Stomach (tissue), 9 donors: Measurements from ENCODE around the gene CD300A. TPM values are rescaled to one million over a fixed set of nuclear protein-coding genes. Genes with fewer than 3 reads are reported as not detected.

ENCODE experiments used
- DNase-seq, 2 donors: peaks; one replicate each; pipeline versions ENCODE4 v3.0.0 to v3.0.0-alpha.2; 2013 to 2019
- H3K27ac ChIP-seq, 5 donors: fragments of 200-600 bp in 4 of 5; sonication (generic) in 4 of 5; one replicate each; pipeline ENCODE4 v1.5.1; 2013 to 2019; ENCODE audit warnings: mild to moderate bottlenecking in 1 of 5, moderate library complexity in 1 of 5
- H3K27me3 ChIP-seq, 3 donors: fragments of 200-600 bp; sonication (generic); one replicate each; pipeline ENCODE4 v1.5.1; 2017 to 2019; ENCODE audit warnings: mixed run types in 1 of 3
- H3K36me3 ChIP-seq, 4 donors: fragments of 200-600 bp; sonication (generic); 1 replicate in 3 of 4; 2 replicates in 1 of 4; pipeline ENCODE4 v1.5.1; 2016 to 2019
- H3K4me1 ChIP-seq, 4 donors: fragments of 200-600 bp; sonication (generic); one replicate each; pipeline ENCODE4 v1.5.1; 2016 to 2019
- H3K4me3 ChIP-seq, 4 donors: fragments of 200-600 bp; sonication (generic) in 3 of 4; one replicate each; pipeline ENCODE4 v1.5.1; 2016 to 2019; ENCODE audit warnings: mild to moderate bottlenecking in 1 of 4
- H3K9me3 ChIP-seq, 4 donors: fragments of 200-600 bp; sonication (generic); one replicate each; pipeline ENCODE4 v1.5.1; 2016 to 2019
- CTCF ChIP-seq, 7 experiments: fragments of 450-650 bp in 4 of 7; fragments of 200-600 bp in 3 of 7; sonication (generic) in 3 of 7; IDR thresholded peaks; one replicate each; pipeline ENCODE4 v1.5.1; 2016 to 2019; ENCODE audit warnings: antibody characterized with exemption in 7 of 7, control low read depth in 2 of 7, mild to moderate bottlenecking in 1 of 7
- EP300 ChIP-seq: sonication (generic); formaldehyde crosslinking; IDR thresholded peaks from one replicate; pipeline ENCODE4 v1.6.1; 2017; ENCODE audit warnings: antibody characterized with exemption
- POLR2A ChIP-seq, 4 donors: fragments of 450-650 bp; IDR thresholded peaks; one replicate each; pipeline ENCODE4 v1.6.1; 2016; ENCODE audit warnings: antibody characterized with exemption in 4 of 4, control low read depth in 2 of 4, mild to moderate bottlenecking in 1 of 4, moderate library complexity in 1 of 4
- POLR2AphosphoS5 ChIP-seq, 3 donors: sonication (generic); formaldehyde crosslinking; IDR thresholded peaks; one replicate each; pipeline ENCODE4 v1.6.1; 2016; ENCODE audit warnings: antibody characterized with exemption in 3 of 3
- WGBS, 5 donors: extraction: QIAGEN DNeasy Blood & Tissue Kit in 3 of 5; methylation state at CpG; one replicate each; pipeline versions ENCODE4 v1.1.5 to v1.1.7; 2013 to 2018; 5-methylcytosine and 5-hydroxymethylcytosine counted together
- intact Hi-C: fragments of 100-400 bp; cut with DNase I; formaldehyde crosslinking; loops from one replicate; pipeline ENCODE4 v1.15.1; 2023; ENCODE audit warnings: low total_unique reads
- polyA plus RNA-seq, 3 donors: library from polyadenylated mRNA; stranded (reverse); fragments of 200-250 nt; gene quantifications; one replicate each; pipeline ENCODE4 v1.2.3, GENCODE V29; 2013
- total RNA-seq, 5 donors: library from RNA; depleted of rRNA; stranded (reverse); fragments of >200 nt; gene quantifications; one replicate each; pipeline versions ENCODE4 v1.1.0 to v1.2.3, GENCODE V29; 2014 to 2016
- donor health status: healthy with polysubstance abuse.
- donor health status: Bipolar disorder and iron deficiency.
- donor health status: healthy.

CD300A gene
- total and polyA plus RNA-seq, 8 donors, result 1.8 to 8.0 (median 3.9) TPM; not detected in 2

- TF ChIP-seq CTCF (IDR thresholded peaks at IDR 0.05) (no peak), EP300 (no peak), POLR2AphosphoS5 (IDR thresholded peaks at IDR 0.05) (no peak), POLR2A (IDR thresholded peaks at IDR 0.05) (no peak)
- no peak overlapping the region for H3K4me3 ChIP-seq
- H3K27me3 ChIP-seq, result no peaks in the 10 kb centered on the region
- intact Hi-C loops, result no loop called here
- WGBS, 5 donors, result 24 to 54% (median 42%) methylated on average over 3 of the region's 3 CpGs
- H3K4me1 ChIP-seq, result peaks cover 24 to 47% (median 26%) of the 10 kb centered on the region in 4 donors
- DNase-seq, result no peak
- H3K9me3 ChIP-seq, result no peaks in the 10 kb centered on the region
- no peaks in the 10 kb centered on the region for H3K36me3 ChIP-seq
- no peak overlapping the region for H3K27ac ChIP-seq
Measured at GRCh38 chr17:74458835-74459234, 7.6 kb upstream of the CD300A start.

- H3K27ac ChIP-seq, result no peak overlapping the region
- no peaks in the 10 kb centered on the region for H3K27me3 ChIP-seq
- H3K36me3 ChIP-seq, result no peaks in the 10 kb centered on the region
- peaks cover 17 to 48% (median 20%) of the 10 kb centered on the region in 4 donors for H3K4me1 ChIP-seq
- WGBS, 5 donors, result 74 to 87% (median 81%) methylated on average over 7 of the region's 7 CpGs
- TF ChIP-seq CTCF (IDR thresholded peaks at IDR 0.05), result no peak
- no peak for TF ChIP-seq POLR2A (IDR thresholded peaks at IDR 0.05)
- TF ChIP-seq EP300, result no peak
- no peak for TF ChIP-seq POLR2AphosphoS5 (IDR thresholded peaks at IDR 0.05)
- no peaks in the 10 kb centered on the region for H3K9me3 ChIP-seq
- intact Hi-C loops, result no loop called here
- H3K4me3 ChIP-seq, result no peak overlapping the region
- no peak for DNase-seq
Measured at GRCh38 chr17:74459622-74460021, 6.8 kb upstream of the CD300A start.

- H3K27ac ChIP-seq, result no peak overlapping the region
- DNase-seq, result no peak
- peaks cover 10 to 45% (median 14%) of the 10 kb centered on the region in 4 donors for H3K4me1 ChIP-seq
- WGBS, 5 donors, result 83 to 100% (median 86%) methylated on average over 1 to 2 of the region's 2 CpGs
- no peak overlapping the region for H3K4me3 ChIP-seq
- TF ChIP-seq EP300 (no peak), CTCF (IDR thresholded peaks at IDR 0.05) (no peak), POLR2AphosphoS5 (IDR thresholded peaks at IDR 0.05) (no peak), POLR2A (IDR thresholded peaks at IDR 0.05) (no peak)
- no peaks in the 10 kb centered on the region for H3K36me3 ChIP-seq
- intact Hi-C loops, result no loop called here
- no peaks in the 10 kb centered on the region for H3K27me3 ChIP-seq
- H3K9me3 ChIP-seq, result no peaks in the 10 kb centered on the region
Measured at GRCh38 chr17:74460241-74460640, 6.2 kb upstream of the CD300A start.

GRCh38 chr17:74460996-74461395, 5.4 kb upstream of the CD300A start:
- H3K4me3 ChIP-seq, result no peak overlapping the region
- H3K36me3 ChIP-seq, result no peaks in the 10 kb centered on the region
- peaks cover 8 to 46% (median 11%) of the 10 kb centered on the region in 4 donors for H3K4me1 ChIP-seq
- TF ChIP-seq CTCF (IDR thresholded peaks at IDR 0.05) (no peak), POLR2A (IDR thresholded peaks at IDR 0.05) (no peak)
- no peak for DNase-seq
- 94 to 97% (median 95%) methylated on average over 7 of the region's 7 CpGs for WGBS, 5 donors
- no peaks in the 10 kb centered on the region for H3K9me3 ChIP-seq
- peaks cover 0 to 2% (median under 1%) of the 10 kb centered on the region in 3 donors for H3K27me3 ChIP-seq
- no peak overlapping the region for H3K27ac ChIP-seq
- intact Hi-C loops, result no loop called here
